Measurements from ENCODE around the gene C2orf42.
"Not testable (repeated sequence)": the region's sequence is repeated elsewhere in the genome, so short reads cannot be mapped to it uniquely, and the experiment has no call there.

The C2orf42 gene

GRCh38 chr2:70190418-70191243, at the start of gene C2orf42:
TSS of gene C2orf42 (minus strand) at chr2:70191019. CDS start at chr2:70181985, 9,034 bp downstream.
- H3K27ac ChIP-seq: peak within 1 kb of the TSS; percentile 83
- TF ChIP-seq, protein P1, sequence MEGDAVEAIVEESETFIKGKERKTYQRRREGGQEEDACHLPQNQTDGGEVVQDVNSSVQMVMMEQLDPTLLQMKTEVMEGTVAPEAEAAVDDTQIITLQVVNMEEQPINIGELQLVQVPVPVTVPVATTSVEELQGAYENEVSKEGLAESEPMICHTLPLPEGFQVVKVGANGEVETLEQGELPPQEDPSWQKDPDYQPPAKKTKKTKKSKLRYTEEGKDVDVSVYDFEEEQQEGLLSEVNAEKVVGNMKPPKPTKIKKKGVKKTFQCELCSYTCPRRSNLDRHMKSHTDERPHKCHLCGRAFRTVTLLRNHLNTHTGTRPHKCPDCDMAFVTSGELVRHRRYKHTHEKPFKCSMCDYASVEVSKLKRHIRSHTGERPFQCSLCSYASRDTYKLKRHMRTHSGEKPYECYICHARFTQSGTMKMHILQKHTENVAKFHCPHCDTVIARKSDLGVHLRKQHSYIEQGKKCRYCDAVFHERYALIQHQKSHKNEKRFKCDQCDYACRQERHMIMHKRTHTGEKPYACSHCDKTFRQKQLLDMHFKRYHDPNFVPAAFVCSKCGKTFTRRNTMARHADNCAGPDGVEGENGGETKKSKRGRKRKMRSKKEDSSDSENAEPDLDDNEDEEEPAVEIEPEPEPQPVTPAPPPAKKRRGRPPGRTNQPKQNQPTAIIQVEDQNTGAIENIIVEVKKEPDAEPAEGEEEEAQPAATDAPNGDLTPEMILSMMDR (conservative IDR thresholded peaks at IDR 0.05): no peak; the same call in 1 of the 2 replicates
- TF ChIP-seq ZFX (IDR thresholded peaks at IDR 0.05): peak; percentile 84

DNA sequence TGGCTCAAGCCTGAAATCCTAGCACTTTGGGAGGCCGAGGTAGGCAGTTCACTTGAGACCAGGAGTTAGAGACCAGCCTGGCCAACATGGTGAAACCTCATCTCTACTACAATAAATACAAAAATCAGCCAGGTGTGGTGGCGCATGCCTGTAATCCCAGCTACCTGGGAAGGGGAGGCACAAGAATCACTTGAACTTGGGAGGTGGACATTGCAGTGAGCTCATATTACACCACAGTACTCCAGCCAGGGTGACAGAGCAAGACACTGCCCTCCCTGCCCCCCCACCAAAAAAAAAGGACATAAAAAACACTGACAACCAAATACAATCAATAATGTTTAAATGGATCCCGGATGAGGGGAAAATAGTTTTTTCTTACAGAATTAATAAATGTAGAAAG, 49.8 kb upstream of the C2orf42 start:
- TF ChIP-seq, protein P1 (conservative IDR thresholded peaks at IDR 0.05): no peak
- TF ChIP-seq ZFX (IDR thresholded peaks at IDR 0.05): no peak
- H3K27ac ChIP-seq: no peak overlapping the region

- H3K27ac ChIP-seq: no peak overlapping the region
- TF ChIP-seq, protein P1 (conservative IDR thresholded peaks at IDR 0.05): no peak
- TF ChIP-seq ZFX (IDR thresholded peaks at IDR 0.05): no peak
These were observed 43.1 kb upstream of the C2orf42 start for GRCh38 chr2:70233926-70234325.

DNA sequence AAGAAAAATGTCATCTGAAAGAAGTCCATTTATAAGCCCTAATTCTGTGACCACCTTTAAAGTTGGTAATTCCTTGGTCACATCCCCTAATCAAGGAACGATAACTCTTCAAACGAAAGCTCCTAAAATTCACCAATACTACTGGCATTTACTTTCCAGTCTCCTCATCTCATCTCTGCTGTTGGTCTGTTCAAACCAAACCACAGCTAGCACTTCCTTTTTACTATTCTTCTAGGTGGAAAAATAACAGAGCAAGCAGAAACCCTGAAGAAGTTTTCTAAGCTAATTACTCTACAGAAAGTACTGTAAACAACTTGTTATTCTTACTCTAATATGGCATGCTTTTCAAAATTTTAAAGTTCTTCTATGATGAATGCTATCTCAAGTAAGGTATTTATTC, 36.0 kb upstream of the C2orf42 start:
- TF ChIP-seq, protein P1 (conservative IDR thresholded peaks at IDR 0.05): no peak
- TF ChIP-seq ZFX (IDR thresholded peaks at IDR 0.05): no peak
- no peak overlapping the region for H3K27ac ChIP-seq

DNA sequence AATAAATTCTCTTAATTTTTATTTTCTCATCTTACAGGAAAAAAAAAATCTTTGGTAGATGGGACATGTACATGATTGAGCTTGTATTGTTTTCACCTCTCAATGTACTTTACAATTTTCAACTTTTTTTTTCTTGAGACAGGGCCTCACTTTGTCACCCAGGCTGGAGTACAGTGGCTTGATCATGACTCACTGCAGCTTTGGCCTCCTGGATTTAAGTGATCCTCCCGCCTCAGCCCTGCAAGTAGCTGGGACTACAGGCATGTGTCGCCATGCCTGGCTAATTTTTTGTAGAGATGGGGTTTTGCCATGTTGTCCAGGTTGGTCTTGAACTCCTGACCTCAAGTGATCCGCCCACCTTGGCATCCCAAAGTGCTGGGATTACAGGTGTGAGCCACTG, 32.5 kb upstream of the C2orf42 start:
- not testable (repeated sequence) for H3K27ac ChIP-seq

DNA sequence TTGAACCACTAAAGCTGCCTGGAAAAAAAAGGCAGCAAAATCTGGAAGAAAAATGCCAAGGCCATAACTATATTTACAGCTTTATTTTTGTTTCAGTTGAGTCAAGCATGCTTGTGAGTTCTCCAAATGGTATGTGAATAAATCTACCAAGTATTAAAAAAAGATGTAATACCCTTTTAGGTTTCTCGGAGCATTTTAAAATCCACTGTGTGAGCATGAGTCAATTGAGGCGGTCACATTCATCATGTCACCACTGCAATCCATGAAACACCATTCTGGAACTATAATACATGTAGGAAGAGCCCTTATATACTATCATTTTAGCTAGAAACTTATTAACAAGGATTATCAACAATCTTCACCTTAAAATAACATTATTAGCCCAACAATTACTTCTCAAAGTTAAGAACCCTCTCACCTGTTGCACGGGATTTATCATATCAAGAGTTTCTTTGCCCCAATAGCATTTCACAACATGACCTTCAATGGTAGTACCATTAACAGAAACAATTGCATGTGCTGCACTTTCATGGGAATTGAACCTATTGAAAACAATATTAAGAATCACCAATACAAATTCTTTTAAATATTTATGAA, 24.2 kb upstream of the C2orf42 start:
- TF ChIP-seq, protein P1 (conservative IDR thresholded peaks at IDR 0.05): no peak
- no peak for TF ChIP-seq ZFX (IDR thresholded peaks at IDR 0.05)
- no peak overlapping the region for H3K27ac ChIP-seq

- no peak overlapping the region for H3K27ac ChIP-seq
- TF ChIP-seq, protein P1 (conservative IDR thresholded peaks at IDR 0.05): no peak
- no peak for TF ChIP-seq ZFX (IDR thresholded peaks at IDR 0.05)
These were observed 23.5 kb upstream of the C2orf42 start for GRCh38 chr2:70214365-70214764.

Measured in C4-2B (cell line).